ENCODE results near the gene ELAC2. TPM values are rescaled to one million over a fixed set of nuclear protein-coding genes. Genes with fewer than 3 reads are reported as not detected.

The ELAC2 gene
- total RNA-seq, 1 donor from 2014 or later, result 73.0 TPM

DNA sequence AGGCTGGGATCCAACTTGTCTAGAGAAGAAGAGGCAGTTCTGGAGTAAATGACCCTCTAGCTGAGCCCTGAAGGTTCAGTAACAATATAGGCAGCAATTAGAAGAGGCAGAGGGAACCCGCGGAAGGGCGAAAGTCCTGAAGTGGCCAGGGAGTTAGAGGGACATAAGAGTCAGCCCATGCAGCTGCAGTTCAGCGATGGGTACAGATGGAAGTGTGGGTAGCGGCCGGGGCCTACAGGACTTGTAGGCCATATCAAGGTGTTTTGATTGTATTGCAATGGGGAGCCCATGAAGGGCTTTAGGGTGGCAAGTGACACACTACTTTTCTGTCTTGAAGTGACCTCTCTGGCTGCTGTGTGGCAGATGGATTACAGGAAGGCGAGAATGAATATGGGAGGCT lies 3.0 kb downstream of the ELAC2 start:
- no peak for DNase-seq

DNA sequence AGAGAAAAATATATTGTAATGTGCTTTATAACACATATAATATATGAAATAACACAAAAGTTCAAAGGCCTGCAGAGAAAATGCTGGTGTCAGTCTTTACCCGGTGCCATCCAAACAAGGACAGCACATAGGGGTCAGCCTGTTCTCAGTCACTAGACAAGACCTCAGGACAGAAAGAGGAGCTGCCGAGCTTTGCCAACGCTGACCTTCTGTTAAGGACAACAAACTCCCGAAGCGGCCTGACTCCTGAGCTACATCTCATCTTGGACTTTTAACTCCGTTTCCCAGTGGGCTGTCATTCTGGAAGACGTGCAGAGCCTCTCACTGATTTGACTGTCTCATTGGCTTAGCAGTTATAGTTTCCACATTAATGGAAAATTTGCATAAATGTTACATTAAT lies 6.9 kb downstream of the ELAC2 start:
- DNase-seq, result no peak

DNA sequence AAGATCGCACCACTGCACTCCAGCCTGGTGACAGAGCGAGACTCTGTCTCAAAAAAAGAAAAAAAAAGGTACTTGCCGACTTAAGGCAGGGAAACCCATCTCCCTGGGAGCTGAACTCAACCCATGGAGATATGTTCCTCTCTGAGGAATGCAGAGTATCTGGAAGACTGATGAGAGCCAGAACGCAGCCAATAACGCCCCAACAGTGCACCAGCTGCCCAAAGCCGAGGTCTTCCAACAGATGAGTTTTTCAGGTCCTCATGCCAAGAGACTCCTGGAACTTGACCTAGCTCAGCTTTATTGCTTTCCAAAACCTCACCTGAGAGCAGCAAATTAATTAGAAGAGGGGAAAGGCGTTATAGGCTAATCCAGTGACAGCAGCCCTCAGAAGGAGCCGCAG lies 9.4 kb downstream of the ELAC2 start:
- DNase-seq, result no peak

DNA sequence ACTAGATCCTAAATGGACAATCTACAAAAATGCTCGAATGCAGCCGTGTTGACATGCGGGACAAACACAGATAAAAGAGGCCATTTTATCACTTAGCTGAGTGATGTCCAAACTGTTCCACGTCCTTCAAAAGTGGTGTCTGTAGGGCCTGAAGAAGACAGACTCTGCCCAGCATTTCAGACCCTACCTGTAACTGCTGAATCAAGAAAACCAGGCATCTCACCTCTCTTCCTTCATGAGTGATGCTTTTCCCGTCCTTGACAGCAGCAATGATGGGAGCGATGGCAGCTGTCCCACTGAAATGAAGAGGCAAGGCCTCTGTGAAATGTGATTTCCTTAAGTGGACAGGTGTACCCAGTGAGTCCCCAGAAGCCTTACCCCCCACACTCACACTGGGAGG lies 12.3 kb downstream of the ELAC2 start:
- DNase-seq, result no peak

DNA sequence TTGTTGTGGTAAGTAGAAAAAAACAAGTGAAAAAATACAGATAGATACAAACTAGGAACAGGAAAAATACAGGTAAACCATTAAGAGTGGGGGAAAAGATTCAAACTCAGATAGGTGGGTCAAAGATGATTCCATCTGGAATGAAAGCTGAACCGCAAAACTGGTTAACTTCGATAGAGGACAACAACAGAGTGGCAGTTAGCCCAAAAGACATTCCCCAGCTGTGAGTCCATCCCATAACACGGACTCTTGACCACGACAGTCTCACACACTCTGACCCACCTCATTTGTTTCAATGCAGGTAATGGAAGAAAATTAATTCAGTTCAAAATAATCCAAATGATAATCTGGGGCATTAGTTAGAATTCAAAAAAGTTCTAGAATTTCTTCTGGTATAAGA lies 13.5 kb downstream of the ELAC2 start:
- DNase-seq, result no peak

DNA sequence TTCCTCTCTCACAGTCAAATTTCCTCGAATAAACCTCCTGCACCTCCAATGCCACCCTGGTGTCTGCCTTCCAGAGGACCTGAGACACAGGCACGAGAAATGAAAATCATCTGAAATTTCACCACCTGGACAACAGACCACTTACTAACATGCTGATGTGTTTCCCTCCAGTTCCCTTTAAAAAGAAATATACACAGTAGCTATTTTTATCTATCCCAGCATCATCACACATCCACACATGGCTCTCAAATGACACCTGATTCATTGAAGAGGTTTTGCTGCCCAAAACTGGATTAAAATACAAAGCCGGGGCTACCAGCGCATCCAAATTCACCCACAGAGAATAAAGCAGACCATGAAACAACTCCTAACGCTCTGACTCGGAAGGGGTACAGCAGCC lies 13.9 kb downstream of the ELAC2 start:
- DNase-seq, result no peak

DNA sequence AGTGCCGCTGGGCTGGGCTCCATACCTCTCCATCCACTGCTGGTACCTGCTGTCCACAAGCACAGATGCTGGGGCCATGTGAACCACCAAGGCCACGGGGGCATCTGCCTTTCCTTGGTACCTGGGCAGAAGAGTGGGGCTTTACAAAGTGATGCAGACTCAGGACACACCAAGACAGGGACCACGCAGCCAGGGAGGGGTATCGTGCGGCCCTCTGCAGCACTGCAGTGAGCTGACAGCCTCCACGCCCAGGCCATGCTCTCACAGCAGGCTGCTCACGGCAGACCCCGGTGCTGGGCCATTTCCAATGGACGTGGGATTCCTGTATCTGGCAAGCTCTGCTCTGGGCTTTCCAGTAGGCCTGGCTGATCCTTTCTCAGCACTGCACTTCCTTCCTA lies 14.4 kb downstream of the ELAC2 start:
- no peak for DNase-seq

DNA sequence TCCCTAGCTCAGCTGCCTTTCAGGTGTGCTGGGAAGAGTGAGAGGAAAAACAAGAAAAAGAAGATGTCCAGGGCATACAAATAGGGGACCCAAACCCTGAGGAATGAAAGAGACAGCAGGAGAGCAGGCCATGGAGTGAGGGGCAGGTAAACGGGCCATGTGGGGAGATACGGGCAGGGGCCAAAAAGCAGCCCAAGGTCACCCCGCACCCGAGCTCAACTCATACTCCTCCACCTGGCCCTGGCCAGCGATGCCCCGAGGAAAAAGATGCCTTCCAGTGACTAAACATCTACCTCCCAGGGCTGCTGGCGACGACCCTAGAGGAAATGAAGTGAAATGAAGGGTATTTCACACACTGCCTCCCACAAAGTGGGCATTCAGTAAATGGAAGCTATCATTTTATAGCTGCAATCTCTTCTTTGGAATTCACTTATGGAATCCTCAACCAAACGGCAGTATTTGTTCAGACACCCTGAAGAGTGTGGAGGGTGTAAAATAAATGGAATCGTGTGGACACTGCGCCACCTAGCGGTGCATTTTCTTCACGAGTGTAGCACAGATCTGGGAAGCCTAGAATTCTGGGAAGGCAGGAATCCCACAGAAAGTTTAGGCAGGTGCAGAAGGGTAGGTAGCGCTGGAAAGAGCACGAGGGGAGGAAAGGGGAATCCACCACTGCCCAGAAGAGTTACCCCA lies 14.9 kb downstream of the ELAC2 start:
- DNase-seq, result peak; percentile 82

DNA sequence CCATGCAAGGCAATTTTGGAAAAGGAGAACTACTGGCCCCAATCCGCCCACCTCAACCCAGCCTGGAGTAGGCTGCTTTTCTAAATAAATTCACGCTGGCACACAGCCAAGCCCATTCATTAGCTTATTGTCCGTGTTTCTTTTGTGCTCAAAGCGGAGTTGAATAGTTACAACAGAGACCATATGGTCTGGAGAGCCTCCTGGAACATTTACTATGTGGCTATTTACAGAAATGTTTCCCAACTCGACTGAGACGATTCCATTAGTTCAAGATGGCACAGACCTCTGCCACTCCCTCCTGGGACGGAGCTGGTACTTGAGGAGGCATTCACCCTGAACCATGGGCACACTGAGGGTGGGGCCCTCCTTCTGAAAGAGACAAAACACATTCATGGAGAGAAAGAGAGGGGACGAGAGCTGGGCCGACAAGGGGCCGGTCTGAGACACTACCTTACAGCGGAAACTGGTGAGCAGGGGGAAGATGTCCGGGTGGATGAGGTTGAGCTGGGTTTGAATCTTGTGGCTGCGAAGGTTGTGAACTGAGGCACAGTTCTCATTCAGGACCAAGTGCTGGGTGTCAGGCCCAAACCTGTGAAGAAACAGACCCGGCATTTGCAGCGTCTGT lies 15.7 kb downstream of the ELAC2 start:
- peak; percentile 52 for DNase-seq

DNA sequence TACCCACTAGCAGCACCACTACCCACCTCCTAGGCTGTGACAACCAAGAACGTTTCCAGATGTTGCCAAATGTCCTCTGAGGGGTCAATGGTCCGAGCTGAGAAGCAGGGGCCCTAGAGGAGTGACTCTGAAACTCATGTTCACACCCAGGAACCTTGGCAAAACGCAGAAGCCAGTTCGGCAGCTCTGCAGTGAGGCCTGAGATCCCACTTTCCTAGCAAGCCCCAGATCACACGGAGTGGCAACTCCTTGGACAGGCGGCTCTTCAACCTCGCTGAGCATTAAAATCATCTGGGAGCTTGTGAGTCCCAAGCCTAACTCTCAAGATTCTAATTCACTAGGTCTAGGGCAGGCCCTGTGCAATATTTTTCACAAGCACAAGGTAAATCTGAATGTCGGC lies 17.3 kb downstream of the ELAC2 start:
- DNase-seq, result no peak

DNA sequence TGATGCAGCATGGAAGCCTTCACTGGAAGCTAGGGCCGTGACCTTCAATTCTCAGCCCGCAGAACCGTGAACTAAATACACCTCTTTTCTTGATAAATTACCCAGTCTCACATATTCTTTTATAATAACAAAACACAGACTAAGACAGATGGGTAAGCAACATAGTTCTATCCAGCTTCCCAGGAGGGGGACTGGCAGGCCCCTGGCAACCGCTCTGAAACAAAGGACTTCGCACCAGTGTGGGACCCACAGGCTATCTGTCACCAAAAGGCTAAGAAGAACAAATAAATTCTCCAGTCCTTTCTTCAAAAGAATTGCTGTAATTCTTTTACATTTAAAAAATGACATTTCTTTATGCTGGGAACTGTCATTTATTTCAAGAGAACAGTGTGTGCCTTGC lies 19.0 kb downstream of the ELAC2 start:
- DNase-seq, result no peak

DNA sequence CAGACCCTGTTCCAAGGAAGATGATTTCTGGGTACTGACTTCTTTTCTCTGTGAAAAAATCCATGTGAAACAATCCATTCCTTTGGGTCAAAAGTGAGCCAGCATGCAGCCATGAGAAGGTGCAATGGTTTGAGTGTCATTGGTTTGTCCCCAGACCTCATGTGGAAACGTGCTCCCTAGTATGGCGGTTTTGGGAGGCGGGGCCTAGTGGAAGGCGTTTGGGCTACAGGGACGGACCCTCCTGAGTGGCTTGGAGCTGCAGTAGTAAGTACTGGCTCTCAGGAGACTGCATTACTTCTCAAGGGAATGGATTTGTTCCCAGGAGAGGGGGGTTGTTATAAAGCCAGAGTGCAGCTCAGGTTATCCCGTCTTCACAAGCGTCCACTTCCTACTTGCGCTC lies 19.4 kb downstream of the ELAC2 start:
- no peak for DNase-seq

DNA sequence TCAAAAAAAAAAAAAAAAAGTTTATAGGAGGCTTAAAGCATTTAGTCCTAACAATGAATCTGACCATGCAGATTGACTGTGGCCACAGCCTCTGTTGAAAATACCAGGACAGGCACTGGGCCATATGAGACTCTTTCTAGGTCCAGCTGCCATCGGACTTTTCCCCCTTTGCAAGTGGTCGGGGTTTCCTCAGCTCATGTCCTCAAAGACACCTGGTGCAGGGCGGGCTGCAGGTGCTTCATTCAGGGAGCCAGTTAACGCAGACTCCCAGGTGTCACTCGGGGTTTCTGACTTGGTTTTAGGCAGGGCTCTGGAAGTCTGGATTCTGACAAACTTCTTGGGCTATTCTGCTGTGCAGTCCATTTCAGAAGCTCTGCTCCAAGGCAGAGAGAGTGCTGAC lies 20.9 kb downstream of the ELAC2 start:
- no peak for DNase-seq

DNA sequence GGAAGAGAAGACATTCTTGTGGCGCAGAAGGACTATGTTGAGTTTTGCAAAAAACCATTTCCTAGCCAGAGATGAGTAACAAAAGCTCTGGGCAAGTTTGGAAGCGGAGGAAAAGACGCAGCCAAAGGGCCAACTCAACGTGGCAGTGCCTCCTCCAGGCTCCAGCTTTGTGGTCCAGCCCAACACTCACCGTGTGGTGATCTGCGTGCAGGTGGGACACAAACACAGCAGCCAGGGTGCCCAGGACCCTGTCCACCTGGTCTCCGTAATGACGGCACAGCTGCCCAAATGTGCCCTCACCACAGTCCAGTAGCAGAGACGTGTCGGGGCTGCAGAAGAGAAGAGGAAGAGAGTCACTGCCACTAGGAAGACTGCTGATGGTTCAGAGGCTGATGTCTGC lies 21.5 kb downstream of the ELAC2 start:
- DNase-seq, result no peak

DNA sequence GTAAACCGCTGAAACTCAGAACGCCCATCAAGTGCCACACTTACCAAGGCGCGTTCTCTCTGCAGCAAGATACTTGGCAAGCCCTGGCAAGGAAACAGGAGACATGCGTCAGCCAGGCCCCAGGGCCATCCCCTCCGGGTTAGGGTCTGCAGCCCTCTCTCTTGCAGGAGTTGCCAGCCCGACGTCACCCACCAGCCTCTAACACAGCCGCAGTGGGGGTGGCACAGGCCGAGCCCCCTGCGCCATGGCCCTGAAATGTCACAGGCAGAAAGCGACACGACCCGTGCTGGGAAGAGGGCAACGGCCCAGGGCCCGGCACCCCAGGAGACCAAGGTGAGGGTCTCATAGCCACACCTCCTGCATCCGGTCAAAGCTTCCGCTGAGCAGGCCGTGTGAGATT lies 21.9 kb downstream of the ELAC2 start:
- DNase-seq, result no peak

DNA sequence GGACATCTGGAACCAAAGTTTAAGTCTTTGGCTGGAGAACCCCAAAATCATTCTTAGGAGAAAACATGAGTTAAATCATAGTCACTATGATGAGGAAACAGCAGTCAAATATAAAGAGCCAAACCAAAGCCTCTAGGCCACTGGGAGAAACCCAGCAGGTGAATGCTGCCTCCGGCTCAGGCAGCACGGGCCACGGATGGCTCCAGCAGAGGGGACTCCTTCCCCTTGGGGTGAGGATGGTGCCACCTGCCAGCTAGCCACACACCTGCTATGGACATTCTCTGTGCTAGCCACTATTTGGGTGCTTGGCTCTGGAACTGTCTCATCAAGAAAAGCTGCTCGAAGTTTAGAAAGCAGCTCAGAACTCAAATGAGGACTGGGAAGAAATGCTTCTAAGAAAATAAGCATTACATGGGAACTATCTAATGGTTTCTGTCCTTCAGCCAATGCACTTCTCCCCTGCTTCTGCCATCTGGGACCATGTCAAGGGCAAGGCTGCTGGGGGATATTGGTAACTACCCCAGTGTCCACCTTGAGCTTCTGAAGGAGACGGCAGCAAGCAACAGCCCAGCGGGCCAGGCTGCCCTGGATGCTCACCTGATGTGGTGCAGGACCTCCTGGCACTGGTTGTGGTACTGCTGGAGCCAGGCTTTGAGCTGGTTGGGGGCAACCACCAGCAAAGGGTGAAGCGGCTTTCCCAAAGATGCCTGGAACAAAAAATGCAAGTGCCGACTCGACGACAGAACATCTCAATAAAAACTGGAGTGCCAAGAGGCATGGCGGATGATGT lies 22.5 kb downstream of the ELAC2 start:
- DNase-seq, result no peak

DNA sequence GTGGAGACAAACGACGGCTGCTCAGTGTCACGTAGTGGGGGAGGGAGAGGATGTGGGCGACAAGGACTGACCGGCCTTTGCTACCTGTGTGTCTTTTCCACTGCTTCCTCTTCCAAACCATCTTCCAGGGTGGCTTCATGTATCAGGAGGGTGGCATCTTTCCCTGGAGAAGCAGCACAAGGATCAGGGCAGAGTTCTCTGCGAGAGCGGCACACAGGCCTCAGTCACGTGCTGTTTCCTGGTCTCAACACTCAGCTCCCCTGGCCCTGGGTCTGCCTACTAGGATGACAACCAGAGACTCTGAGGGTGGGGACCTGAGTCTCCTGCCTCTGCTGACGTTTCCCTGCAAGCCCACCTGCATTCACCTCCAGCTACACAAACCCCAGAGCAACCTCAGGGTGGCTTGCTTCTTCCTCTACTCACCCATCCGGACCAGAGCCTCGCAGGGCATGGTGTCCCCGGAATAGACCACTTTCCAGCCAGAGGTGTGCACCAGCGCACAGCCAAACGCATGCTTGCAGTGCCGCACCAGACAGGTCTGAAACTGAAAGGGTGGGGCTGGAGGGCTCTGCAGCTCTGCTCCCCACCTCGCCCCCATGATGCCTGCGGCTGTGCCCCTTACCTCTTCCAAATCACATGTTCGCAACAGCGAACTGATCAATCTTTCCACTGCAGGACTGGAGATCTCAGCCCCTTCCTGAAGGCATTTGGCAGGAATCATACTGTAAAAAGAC lies 23.3 kb downstream of the ELAC2 start:
- no peak for DNase-seq

DNA sequence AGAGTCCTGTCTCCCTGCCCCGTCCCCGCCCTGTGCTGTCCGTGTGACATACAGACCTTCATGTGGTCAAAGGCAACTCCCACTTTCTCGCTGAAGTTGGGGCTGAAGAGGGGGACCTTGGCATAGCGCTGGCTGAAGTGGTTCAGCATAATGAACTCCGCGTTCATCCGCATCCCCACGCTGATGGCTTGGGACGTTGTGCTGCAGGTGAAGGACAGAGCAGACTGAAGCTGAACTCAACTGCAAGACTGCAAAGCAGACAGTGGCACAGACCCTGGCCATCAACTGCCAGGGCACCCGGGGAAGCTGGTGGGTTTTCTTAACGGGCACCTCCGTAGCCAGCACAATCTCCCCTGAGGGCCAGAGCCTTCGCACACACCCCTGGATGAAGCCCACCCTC lies 24.2 kb downstream of the ELAC2 start:
- DNase-seq, result no peak

DNA sequence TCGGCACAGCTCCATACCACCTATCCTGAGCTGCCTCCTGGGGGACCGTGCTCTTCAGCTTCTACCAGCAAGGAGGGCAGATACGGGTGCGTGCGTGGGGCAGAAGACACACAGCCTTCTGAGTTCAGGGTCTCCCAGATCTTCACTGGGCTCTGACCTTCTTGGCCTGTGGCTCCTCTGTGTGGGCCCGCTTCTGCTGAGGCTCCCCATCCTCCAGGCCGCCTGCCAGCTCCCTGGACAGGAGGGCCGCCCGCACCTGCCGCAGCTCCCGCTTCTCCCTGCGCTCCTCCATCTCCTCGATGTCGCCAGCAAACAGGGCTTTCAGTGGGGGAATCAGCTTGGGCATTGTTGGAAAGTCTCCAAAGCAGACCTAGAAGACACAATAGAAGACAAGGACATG lies 25.2 kb downstream of the ELAC2 start:
- no peak for DNase-seq

DNA sequence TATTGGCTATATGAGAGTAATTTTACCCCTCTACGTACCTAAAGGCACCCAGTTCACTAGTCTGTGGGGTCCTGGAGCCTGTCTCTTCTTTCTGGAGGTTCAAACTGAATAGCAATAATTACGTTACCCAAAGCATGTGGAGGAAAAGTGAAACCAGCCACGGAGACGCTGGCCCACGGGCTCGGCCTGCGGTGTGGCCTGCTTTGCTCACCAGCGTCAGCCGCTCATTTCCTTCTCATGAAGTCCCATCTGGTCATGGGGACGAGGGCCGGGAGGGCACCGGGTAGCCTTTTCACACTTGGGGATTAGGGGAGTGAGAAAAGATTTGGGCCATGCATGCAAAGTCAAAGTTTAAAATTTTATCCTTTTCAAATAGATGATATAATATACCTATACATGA lies 26.9 kb downstream of the ELAC2 start:
- no peak for DNase-seq

DNA sequence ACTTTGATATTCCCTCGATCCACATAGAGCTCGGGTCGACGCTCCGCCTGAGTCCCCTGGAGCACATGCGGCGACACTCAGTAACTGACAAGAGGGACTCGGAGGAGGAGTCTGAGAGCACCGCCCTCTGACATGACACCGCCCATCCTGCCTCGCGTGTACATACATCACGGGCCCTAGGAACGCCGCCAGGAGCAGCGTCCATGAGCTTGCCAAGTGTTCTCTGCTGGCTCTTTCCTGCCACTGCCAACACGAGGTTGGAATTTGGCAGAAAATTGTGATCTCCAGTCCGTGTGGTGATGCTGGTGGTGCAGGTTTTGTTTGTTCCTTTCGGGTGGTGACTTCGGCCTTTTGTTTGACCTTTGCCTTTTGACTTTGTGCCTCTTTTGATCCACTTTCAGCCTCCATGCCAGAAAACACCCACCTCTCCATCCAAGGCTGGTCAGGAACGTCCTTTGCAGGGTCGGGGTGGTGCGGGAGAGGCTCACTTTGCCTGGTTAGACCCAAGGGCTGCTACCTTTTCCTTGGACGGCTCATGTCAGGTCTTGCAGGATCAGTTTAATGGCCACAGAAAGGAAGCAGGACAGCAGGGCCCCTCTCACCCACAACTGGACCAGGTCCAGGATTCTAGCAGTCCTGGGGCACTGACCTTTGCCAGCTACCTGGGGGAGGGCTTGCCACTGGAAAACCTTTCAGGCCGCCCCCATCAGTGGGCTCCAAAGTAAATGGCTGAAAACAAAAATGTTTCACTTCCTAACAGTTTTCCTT lies 27.6 kb downstream of the ELAC2 start:
- DNase-seq, result no peak

DNA sequence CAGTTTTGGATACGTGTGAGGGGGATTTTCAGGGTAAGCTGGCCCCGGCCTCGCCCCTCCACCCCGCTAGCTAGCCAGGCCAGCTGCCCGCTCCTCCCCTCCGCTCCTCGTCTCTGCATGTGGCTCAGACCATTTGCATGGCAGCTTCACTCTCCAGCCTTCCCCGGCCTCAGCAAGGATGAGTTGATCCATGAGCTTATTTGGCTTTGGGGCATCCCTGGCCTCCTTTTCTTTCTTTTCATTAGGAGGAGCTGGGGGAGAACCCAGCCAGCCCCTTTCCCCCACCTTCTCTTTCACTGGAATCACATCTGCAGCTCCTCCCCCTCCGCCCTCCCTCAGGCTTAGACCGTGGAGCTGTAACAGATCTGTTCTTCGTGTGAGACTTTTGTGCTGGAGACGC lies 30.7 kb downstream of the ELAC2 start:
- DNase-seq, result no peak
